ENCODE results near the gene CPEB4. TPM values are rescaled to one million over a fixed set of nuclear protein-coding genes. Genes with fewer than 3 reads are reported as not detected.

Gene CPEB4
- total RNA-seq, 1 donor from 2014 or later, result 31.9 TPM

DNA sequence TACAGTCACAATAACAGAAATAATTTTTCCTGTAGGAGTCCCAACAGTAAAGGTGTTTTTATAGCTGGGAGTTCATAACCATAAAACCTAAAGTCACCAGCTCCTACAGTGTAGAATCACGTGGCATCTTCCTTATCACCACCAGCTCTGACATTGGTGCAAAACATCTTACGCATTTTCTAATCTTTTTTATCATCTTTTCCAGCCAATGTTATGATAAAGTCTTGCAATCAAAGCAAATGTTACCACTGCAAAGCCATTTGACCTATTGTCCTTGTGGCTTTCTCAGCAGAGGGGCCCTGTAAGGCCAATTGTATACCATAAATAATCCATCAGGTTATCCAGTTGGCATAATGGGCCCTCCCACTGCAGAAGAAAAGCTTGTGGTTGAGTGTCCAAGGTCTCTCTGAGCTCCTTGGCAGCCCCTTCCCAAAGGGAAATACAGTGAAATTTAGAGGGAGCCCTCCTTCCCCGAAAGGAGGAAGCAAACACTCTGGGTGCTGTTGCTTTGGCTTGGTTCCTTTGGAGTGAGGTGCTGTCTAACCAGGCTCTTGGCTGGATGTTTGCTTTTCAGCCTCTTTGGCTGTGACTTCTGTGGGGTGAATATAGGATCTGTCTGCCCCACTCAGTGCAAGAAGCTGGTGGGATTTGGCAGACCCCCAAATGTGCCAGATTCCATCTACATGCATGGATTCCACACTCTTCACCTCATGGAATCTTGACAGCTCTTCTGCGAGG lies 29.3 kb upstream of the CPEB4 start:
- DNase-seq (ENCODE audit: extremely low spot score in 2 of 2), result no peak
- Histone ChIP-seq H3K4me3 (no peak overlapping the region), H3K27me3 (no peaks in the 10 kb centered on the region), H3K27ac (no peak overlapping the region), H3K9me3 (no peaks in the 10 kb centered on the region), H3K36me3 (no peaks in the 10 kb centered on the region), H3K4me1 (no peaks in the 10 kb centered on the region)
- intact Hi-C loops (cut with DNase I), result no loop called here
- TF ChIP-seq POLR2AphosphoS5 (IDR thresholded peaks at IDR 0.05; ENCODE audit: insufficient read depth in 1 of 2, low read depth in 1 of 2) (no peak), POLR2A (IDR thresholded peaks at IDR 0.05) (no peak)
- TF ChIP-seq, protein P1, sequence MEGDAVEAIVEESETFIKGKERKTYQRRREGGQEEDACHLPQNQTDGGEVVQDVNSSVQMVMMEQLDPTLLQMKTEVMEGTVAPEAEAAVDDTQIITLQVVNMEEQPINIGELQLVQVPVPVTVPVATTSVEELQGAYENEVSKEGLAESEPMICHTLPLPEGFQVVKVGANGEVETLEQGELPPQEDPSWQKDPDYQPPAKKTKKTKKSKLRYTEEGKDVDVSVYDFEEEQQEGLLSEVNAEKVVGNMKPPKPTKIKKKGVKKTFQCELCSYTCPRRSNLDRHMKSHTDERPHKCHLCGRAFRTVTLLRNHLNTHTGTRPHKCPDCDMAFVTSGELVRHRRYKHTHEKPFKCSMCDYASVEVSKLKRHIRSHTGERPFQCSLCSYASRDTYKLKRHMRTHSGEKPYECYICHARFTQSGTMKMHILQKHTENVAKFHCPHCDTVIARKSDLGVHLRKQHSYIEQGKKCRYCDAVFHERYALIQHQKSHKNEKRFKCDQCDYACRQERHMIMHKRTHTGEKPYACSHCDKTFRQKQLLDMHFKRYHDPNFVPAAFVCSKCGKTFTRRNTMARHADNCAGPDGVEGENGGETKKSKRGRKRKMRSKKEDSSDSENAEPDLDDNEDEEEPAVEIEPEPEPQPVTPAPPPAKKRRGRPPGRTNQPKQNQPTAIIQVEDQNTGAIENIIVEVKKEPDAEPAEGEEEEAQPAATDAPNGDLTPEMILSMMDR (IDR thresholded peaks at IDR 0.05), result no peak

DNA sequence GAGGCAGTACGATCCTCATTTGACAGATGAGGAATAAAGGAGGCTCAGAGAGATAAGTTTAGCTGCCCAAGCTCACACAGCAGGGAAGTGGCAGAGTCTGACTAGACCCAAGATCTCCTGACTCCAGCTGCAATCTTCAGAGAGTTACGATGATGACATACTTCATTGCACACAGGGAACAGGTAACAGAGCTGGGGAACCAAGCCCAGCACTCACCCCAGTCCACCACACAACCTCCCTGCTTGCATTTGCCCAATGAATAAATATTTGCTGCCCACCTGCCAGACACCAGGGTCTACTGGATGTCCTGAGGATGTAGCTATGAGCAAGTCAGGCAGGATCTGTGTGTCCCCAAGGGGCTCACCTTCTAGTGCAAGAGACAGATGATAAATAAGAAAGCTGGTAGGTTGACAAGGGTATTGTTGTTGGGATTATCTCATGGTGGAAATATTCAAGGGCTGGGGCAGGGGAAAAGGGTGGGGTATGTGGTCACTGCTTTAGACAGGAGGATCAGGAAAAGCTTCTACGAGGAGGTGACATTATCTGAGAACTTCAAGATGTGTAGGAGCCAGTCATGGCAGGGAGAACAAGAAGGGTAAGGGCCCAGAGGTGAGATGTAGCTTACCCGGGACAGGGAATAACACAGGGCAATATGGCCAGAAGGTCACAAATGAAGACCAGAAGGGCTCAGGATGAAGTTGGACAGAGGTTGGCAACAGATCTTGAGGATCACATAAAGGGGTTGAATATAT lies 28.6 kb upstream of the CPEB4 start:
- Histone ChIP-seq H3K4me3 (no peak overlapping the region), H3K27me3 (no peaks in the 10 kb centered on the region), H3K27ac (no peak overlapping the region), H3K9me3 (no peaks in the 10 kb centered on the region), H3K36me3 (no peaks in the 10 kb centered on the region), H3K4me1 (no peaks in the 10 kb centered on the region)
- intact Hi-C loops (cut with DNase I), result no loop called here
- TF ChIP-seq POLR2AphosphoS5 (IDR thresholded peaks at IDR 0.05; ENCODE audit: insufficient read depth in 1 of 2, low read depth in 1 of 2) (no peak), POLR2A (IDR thresholded peaks at IDR 0.05) (no peak)
- TF ChIP-seq, protein P1 (IDR thresholded peaks at IDR 0.05), result no peak
- DNase-seq (ENCODE audit: extremely low spot score in 2 of 2), result no peak

DNA sequence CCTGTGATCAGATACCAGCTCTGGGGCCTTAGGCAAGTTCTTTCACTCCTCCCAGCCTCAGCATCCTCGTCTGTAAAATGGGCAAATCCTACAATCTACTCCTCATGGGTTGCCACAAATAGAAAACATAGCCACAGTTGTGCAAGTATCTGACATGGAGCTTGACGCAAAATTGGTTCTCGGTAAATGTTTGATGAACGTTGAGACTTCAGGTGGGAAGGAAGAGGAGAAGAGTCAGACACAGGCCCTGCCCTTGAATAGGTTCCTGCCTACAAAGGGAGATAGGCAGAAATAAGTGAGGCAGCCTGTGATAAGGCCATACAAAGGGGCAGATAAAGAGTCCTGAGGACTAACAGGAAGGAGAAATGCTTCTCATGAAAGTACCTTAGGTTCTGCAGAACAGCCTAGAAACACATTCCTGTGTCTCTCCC lies 26.1 kb upstream of the CPEB4 start:
- Histone ChIP-seq H3K36me3 (no peaks in the 10 kb centered on the region), H3K27ac (no peak overlapping the region), H3K4me1 (no peaks in the 10 kb centered on the region), H3K27me3 (no peaks in the 10 kb centered on the region), H3K4me3 (no peak overlapping the region), H3K9me3 (no peaks in the 10 kb centered on the region)
- intact Hi-C loops (cut with DNase I), result no loop called here
- TF ChIP-seq, protein P1 (IDR thresholded peaks at IDR 0.05), result no peak
- TF ChIP-seq POLR2AphosphoS5 (IDR thresholded peaks at IDR 0.05; ENCODE audit: insufficient read depth in 1 of 2, low read depth in 1 of 2) (no peak), POLR2A (IDR thresholded peaks at IDR 0.05) (no peak)
- no peak for DNase-seq (ENCODE audit: extremely low spot score in 2 of 2)

DNA sequence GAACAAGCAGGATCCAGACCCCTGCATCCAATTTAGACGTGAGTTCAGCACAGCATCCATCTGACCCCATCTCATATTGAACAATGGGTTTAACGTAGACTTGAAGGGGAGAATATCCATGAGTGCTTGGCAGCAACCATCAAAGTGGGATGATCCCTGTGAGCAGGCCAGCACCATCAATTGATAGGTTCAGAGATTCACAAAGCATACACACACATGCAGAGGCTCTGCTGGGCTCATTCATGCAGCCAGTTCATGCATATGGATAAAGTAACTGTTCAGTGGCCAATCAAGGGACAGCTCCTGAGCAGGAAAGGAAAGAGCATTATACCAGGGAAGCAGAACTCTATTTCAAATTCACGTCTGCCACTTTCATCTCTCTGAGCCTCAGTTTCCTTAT lies 24.8 kb upstream of the CPEB4 start:
- DNase-seq (ENCODE audit: extremely low spot score in 2 of 2), result no peak
- no peaks in the 10 kb centered on the region for H3K27me3 ChIP-seq
- no peak overlapping the region for H3K4me3 ChIP-seq
- H3K36me3 ChIP-seq, result no peaks in the 10 kb centered on the region
- H3K9me3 ChIP-seq, result no peaks in the 10 kb centered on the region
- intact Hi-C loops (cut with DNase I), result no loop called here
- no peaks in the 10 kb centered on the region for H3K4me1 ChIP-seq
- TF ChIP-seq POLR2A (IDR thresholded peaks at IDR 0.05), result no peak
- TF ChIP-seq POLR2AphosphoS5 (IDR thresholded peaks at IDR 0.05; ENCODE audit: insufficient read depth in 1 of 2, low read depth in 1 of 2), result no peak
- TF ChIP-seq, protein P1 (IDR thresholded peaks at IDR 0.05), result no peak
- no peak overlapping the region for H3K27ac ChIP-seq

All from vagina (tissue), 2 donors.